NCI-H460 (cell line): ENCODE results near the gene TPPP. TPM values are rescaled to one million over a fixed set of nuclear protein-coding genes. Genes with fewer than 3 reads are reported as not detected.
A peak's percentile ranks its signal among the peaks of the same experiment; 100 is the strongest.
"Not testable (repeated sequence)": the region's sequence is repeated elsewhere in the genome, so short reads cannot be mapped to it uniquely, and the experiment has no call there.

Source experiments
- DNase-seq: peaks from one replicate; pipeline ENCODE4 v3.0.0-alpha.2; 2016; ENCODE audit warnings: low read depth; ENCODE audit errors: extremely low read depth
- total RNA-seq: library from RNA; depleted of rRNA; stranded (reverse); fragments of >200 nt; shearing (Covaris generic); gene quantifications from 2 replicates; pipeline ENCODE4 v1.2.3, GENCODE V29; 2014

Gene TPPP
- total RNA-seq, 1 experiment from 2014 or later, result 0.54 TPM

GRCh38 chr5:679166-679895 lies 13.8 kb downstream of the TPPP start:
- not testable (repeated sequence) for DNase-seq

- DNase-seq, result not testable (repeated sequence)
Measured at GRCh38 chr5:678521-678920, 14.6 kb downstream of the TPPP start.

GRCh38 chr5:677131-678101 lies 15.7 kb downstream of the TPPP start:
- no peak for DNase-seq

GRCh38 chr5:676699-677076 lies 16.5 kb downstream of the TPPP start:
- no peak for DNase-seq

- no peak for DNase-seq
Measured at GRCh38 chr5:675871-676698, 17.1 kb downstream of the TPPP start.

GRCh38 chr5:675111-675870 lies 17.9 kb downstream of the TPPP start:
- DNase-seq, result no peak

GRCh38 chr5:674630-675011 lies 18.5 kb downstream of the TPPP start:
- DNase-seq, result no peak

GRCh38 chr5:673831-674629 lies 19.1 kb downstream of the TPPP start:
- no peak for DNase-seq

- DNase-seq, result no peak
Measured at GRCh38 chr5:673161-673830, 19.9 kb downstream of the TPPP start.

GRCh38 chr5:672329-673160 lies 20.6 kb downstream of the TPPP start:
- peak; percentile 85 for DNase-seq

- DNase-seq, result peak; percentile 82
Measured at GRCh38 chr5:671459-672328, 21.5 kb downstream of the TPPP start.

GRCh38 chr5:670396-671270 lies 22.5 kb downstream of the TPPP start:
- DNase-seq, result no peak

- no peak for DNase-seq
Measured at GRCh38 chr5:669842-670395, 23.2 kb downstream of the TPPP start.

- no peak for DNase-seq
Measured at GRCh38 chr5:669111-669841, 23.9 kb downstream of the TPPP start.
